Caco-2 (cell line): ENCODE measurements around the gene DQX1. TPM values are rescaled to one million over a fixed set of nuclear protein-coding genes. Genes with fewer than 3 reads are reported as not detected.

ENCODE experiments used
- BruUV-seq: library from RNA; stranded (reverse); fragments of 400-500 nt; replicated peaks from 2 replicates; lab custom pipeline; 2021; lab: Mats Ljungman, UMichigan
- CTCF ChIA-PET: fragments of 300-600 bp; sonication (Branson Sonifier 250); formaldehyde crosslinking; loops from one replicate; lab custom pipeline; 2022; ENCODE audit warnings: antibody characterized with exemption; lab: Charles Lee
- POLR2A ChIA-PET: fragments of 300-600 bp; sonication (Branson Sonifier 250); formaldehyde crosslinking; loops from one replicate; lab custom pipeline; 2022; ENCODE audit warnings: antibody characterized with exemption; lab: Charles Lee
- DNase-seq, 2 experiments: peaks; one replicate each; pipeline versions ENCODE4 v3.0.0 to v3.0.0-alpha.2; 2020 to 2022
- H3K27me3 ChIP-seq: replicated peaks from 2 replicates; pipeline ENCODE4 v1.6.0; 2011; ENCODE audit warnings: low read length; ENCODE audit not compliant: control insufficient read depth, insufficient read depth
- H3K36me3 ChIP-seq: 2 replicates; pipeline ENCODE4 v1.5.1; 2011; ENCODE audit warnings: low read length; ENCODE audit not compliant: control insufficient read depth, insufficient read depth
- H3K4me1 ChIP-seq: fragments of 250-450 bp; sonication (Bioruptor Pico); 2 replicates; pipeline ENCODE4 v1.5.1; 2020; ENCODE audit warnings: mild to moderate bottlenecking
- H3K4me3 ChIP-seq: 2 replicates; pipeline ENCODE4 v1.5.1; 2011; ENCODE audit warnings: low read depth, mild to moderate bottlenecking, control low read depth, low read length
- H3K9me3 ChIP-seq: fragments of 250-450 bp; sonication (Bioruptor Pico); 2 replicates; pipeline ENCODE4 v1.5.1; 2020; ENCODE audit warnings: mild to moderate bottlenecking, moderate library complexity
- H3K27ac Mint-ChIP-seq: one replicate; pipeline ENCODE4 v1.8.0; 2022; ENCODE audit warnings: mixed read lengths; ENCODE audit not compliant: unreplicated experiment
- H3K27me3 Mint-ChIP-seq: one replicate; pipeline ENCODE4 v1.8.0; 2022; ENCODE audit warnings: mixed read lengths; ENCODE audit not compliant: insufficient read depth, unreplicated experiment
- H3K36me3 Mint-ChIP-seq: one replicate; pipeline ENCODE4 v1.8.0; 2022; ENCODE audit warnings: mild to moderate bottlenecking, mixed read lengths; ENCODE audit not compliant: insufficient read depth, unreplicated experiment
- H3K4me1 Mint-ChIP-seq: one replicate; pipeline ENCODE4 v1.8.0; 2022; ENCODE audit warnings: low read depth, mixed read lengths; ENCODE audit not compliant: unreplicated experiment
- H3K4me3 Mint-ChIP-seq: one replicate; pipeline ENCODE4 v1.8.0; 2022; ENCODE audit warnings: mild to moderate bottlenecking, moderate library complexity, mixed read lengths; ENCODE audit not compliant: unreplicated experiment
- H3K9me3 Mint-ChIP-seq: one replicate; pipeline ENCODE4 v1.8.0; 2022; ENCODE audit warnings: mixed read lengths; ENCODE audit not compliant: unreplicated experiment
- CTCF ChIP-seq, 2 experiments: fragments of 200-600 bp in 1 of 2; IDR thresholded peaks; 1 replicate in 1 of 2; 2 replicates in 1 of 2; pipeline versions ENCODE4 v1.5.1 to v1.8.0; 2011 to 2022; ENCODE audit warnings: antibody characterized with exemption in 1 of 2, control low read depth in 1 of 2, inconsistent platforms in 1 of 2, low read depth in 1 of 2, low read length in 1 of 2, mild to moderate bottlenecking in 1 of 2, moderate library complexity in 1 of 2; ENCODE audit not compliant: insufficient read depth in 1 of 2, severe bottlenecking in 1 of 2, unreplicated experiment in 1 of 2
- intact Hi-C: fragments of 100-400 bp; cut with micrococcal nuclease; formaldehyde crosslinking; loops from one replicate; pipeline ENCODE4 v1.10.0; 2022; ENCODE audit not compliant: unreplicated experiment
- total RNA-seq: library from RNA; stranded (reverse); gene quantifications from 2 replicates; pipeline ENCODE4 v1.2.3, GENCODE V29; 2022

The DQX1 gene
- total RNA-seq, 1 experiment from 2014 or later, result 0.50 TPM

GRCh38 chr2:74503506-74504475 lies 22.2 kb downstream of the DQX1 start:
- Mint-ChIP-seq H3K9me3 (no peaks in the 10 kb centered on the region), H3K4me3 (peak overlapping the region; percentile 94), H3K36me3 (peaks cover 53% of the 10 kb centered on the region), H3K4me1 (peaks cover 41% of the 10 kb centered on the region), H3K27me3 (no peaks in the 10 kb centered on the region), H3K27ac (peak overlapping the region; percentile 87)
- H3K9me3 ChIP-seq, result no peaks in the 10 kb centered on the region
- 0 out of 2 replicates have a peak, but pooled peaks cover 2% of the 10 kb centered on the region for H3K36me3 ChIP-seq
- BruUV-seq, result no TSS peak
- DNase-seq, result no peak
- H3K27me3 ChIP-seq, result no peaks in the 10 kb centered on the region
- no peak for TF ChIP-seq CTCF (IDR thresholded peaks at IDR 0.05; ENCODE audit: insufficient read depth in 1 of 2, low read depth in 1 of 2, low read length in 1 of 2, severe bottlenecking in 1 of 2, unreplicated experiment in 1 of 2)
- ChIA-PET CTCF (interaction anchor here (0.5 to 2.9 kb wide), 9 partner anchors 11 to 46 kb away, joined by 3 to 9 read pairs (median 3); partner anchors contain the start of genes CCDC142, MRPL53, TLX2 and TTC31), POLR2A (interaction anchor here (0.9 to 5.2 kb wide), 4 partner anchors 15 to 63 kb away, joined by 3 to 17 read pairs (median 4); partner anchors contain the start of genes AUP1 and HTRA2)
- H3K4me1 ChIP-seq, result peaks cover 51% of the 10 kb centered on the region
- H3K4me3 ChIP-seq, result peak overlapping the region; percentile 75
- intact Hi-C loops, result loop anchor here (1.0 kb wide), 2 partner anchors 20 to 84 kb away; partner anchors contain the start of gene TTC31

GRCh38 chr2:74502720-74503505 lies 23.1 kb downstream of the DQX1 start:
- Mint-ChIP-seq H3K9me3 (no peaks in the 10 kb centered on the region), H3K27ac (peak overlapping the region; percentile 87), H3K4me1 (peaks cover 33% of the 10 kb centered on the region), H3K36me3 (peaks cover 58% of the 10 kb centered on the region), H3K27me3 (no peaks in the 10 kb centered on the region), H3K4me3 (peak overlapping the region; percentile 94)
- BruUV-seq, result no TSS peak
- Histone ChIP-seq H3K9me3 (no peaks in the 10 kb centered on the region), H3K36me3 (0 out of 2 replicates have a peak, but pooled peaks cover 2% of the 10 kb centered on the region), H3K27me3 (no peaks in the 10 kb centered on the region), H3K4me1 (peaks cover 55% of the 10 kb centered on the region), H3K4me3 (peak overlapping the region; percentile 75)
- TF ChIP-seq CTCF (IDR thresholded peaks at IDR 0.05; ENCODE audit: insufficient read depth in 1 of 2, low read depth in 1 of 2, low read length in 1 of 2, severe bottlenecking in 1 of 2, unreplicated experiment in 1 of 2), result peak; percentile 16 to 67
- intact Hi-C loops, result loop anchor here (1.0 kb wide), 3 partner anchors 14 to 84 kb away; partner anchors contain the start of gene TTC31
- peak; percentile 83 to 85 for DNase-seq
- ChIA-PET POLR2A (interaction anchor here (1.0 to 5.2 kb wide), 6 partner anchors 14 to 63 kb away, joined by 3 to 17 read pairs (median 4); partner anchors contain the start of gene DQX1), CTCF (interaction anchor here (0.6 to 2.9 kb wide), 6 partner anchors 13 to 45 kb away, joined by 3 to 9 read pairs (median 6); partner anchors contain the start of genes CCDC142, MRPL53, TTC31 and WBP1)
